Measurements from ENCODE around the gene CEP70. TPM values are rescaled to one million over a fixed set of nuclear protein-coding genes. Genes with fewer than 3 reads are reported as not detected.

The CEP70 gene
- total and polyA plus RNA-seq, 2 of the 13 experiments (the other 11 are each of a cell fraction or from before 2014, with no cell fraction given), result 4.0 to 22.3 TPM

DNA sequence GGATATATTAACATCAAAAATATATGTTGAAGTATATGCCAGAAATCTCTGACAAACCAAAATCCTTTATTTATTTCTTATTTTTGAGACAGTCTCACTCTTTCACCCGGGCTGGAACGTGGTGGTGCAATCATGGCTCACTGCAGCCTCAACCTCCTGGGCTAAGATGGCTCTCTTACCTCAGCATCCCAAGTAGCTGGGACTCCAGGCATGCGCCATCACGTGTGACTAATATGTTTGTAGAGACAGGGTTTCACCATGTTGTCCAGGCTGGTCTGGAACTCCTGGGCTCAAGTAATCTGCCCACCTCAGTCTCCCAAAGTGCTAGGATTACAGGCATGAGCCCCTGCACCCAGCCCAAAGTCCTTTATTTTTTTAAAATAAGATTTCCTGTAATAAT, 26.4 kb upstream of the CEP70 start:
- H3K4me2 ChIP-seq (ENCODE audit: low read depth, low read length), result no peak overlapping the region
- ChIA-PET CTCF (ENCODE audit: low intra/inter-chr PET ratio, low total read pairs) (no interaction called here), POLR2A (no interaction called here)
- no peaks in the 10 kb centered on the region; a peak in 1 of 5 replicates for H3K36me3 ChIP-seq (replicated peaks in 1 of 2; ENCODE audit: control insufficient read depth in 1 of 2, insufficient read depth in 2 of 2, low read length in 2 of 2)
- TF ChIP-seq MYNN (CRISPR knock-in tag; IDR thresholded peaks at IDR 0.05; ENCODE audit: low read depth), result no peak
- TF ChIP-seq, protein P1, sequence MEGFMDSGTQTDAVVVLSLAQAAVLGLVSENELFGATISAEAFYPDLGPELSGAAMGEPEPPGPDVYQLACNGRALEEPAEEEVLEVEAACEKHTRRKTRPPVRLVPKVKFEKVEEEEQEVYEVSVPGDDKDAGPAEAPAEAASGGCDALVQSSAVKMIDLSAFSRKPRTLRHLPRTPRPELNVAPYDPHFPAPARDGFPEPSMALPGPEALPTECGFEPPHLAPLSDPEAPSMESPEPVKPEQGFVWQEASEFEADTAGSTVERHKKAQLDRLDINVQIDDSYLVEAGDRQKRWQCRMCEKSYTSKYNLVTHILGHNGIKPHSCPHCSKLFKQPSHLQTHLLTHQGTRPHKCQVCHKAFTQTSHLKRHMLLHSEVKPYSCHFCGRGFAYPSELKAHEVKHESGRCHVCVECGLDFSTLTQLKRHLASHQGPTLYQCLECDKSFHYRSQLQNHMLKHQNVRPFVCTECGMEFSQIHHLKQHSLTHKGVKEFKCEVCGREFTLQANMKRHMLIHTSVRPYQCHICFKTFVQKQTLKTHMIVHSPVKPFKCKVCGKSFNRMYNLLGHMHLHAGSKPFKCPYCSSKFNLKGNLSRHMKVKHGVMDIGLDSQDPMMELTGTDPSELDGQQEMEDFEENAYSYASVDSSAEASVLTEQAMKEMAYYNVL (CRISPR knock-in tag; IDR thresholded peaks at IDR 0.05; ENCODE audit: borderline replicate concordance), result no peak
- H2AFZ ChIP-seq (ENCODE audit: low read length), result no peak overlapping the region
- BruUV-seq (replicated peaks), result no TSS peak
- in situ Hi-C loops (cut with HindIII; ENCODE audit: extremely low pct_ligation_motif_present, low pct_unique_long_range_greater_than_20kb) (no loop called here), intact Hi-C loops (cut with micrococcal nuclease; ENCODE audit: unreplicated experiment) (no loop called here)
- no peaks in the 10 kb centered on the region for H3K4me1 ChIP-seq (ENCODE audit: insufficient read depth, low read length)
- no peak overlapping the region for H3K9ac ChIP-seq (ENCODE audit: insufficient read depth, low read depth, low read length)
- H3K9me3 ChIP-seq (ENCODE audit: low read length), result no peaks in the 10 kb centered on the region
- no peaks in the 10 kb centered on the region; a peak in 1 of 5 replicates for H3K27me3 ChIP-seq (ENCODE audit: control insufficient read depth in 1 of 2, insufficient read depth in 2 of 2, low read length in 2 of 2)
- ATAC-seq, result no peak
- no peak for FAIRE-seq
- no peak overlapping the region for H3K27ac ChIP-seq (ENCODE audit: extremely low read length, insufficient read depth, low read length)
- no peak overlapping the region for H3K4me3 ChIP-seq (replicated peaks in 1 of 3; ENCODE audit: insufficient read depth in 1 of 3, low read depth in 2 of 3, low read length in 3 of 3)
- H4K20me1 ChIP-seq (ENCODE audit: insufficient read depth, low read length), result no peaks in the 10 kb centered on the region
- WGBS (ENCODE audit: low lambda C conversion rate), result 93% methylated on average over 4 of the region's 4 CpGs
- no peak for DNase-seq (ENCODE audit: low spot score)
- H3K79me2 ChIP-seq (ENCODE audit: insufficient read depth, low read length), result peaks cover 2% of the 10 kb centered on the region

DNA sequence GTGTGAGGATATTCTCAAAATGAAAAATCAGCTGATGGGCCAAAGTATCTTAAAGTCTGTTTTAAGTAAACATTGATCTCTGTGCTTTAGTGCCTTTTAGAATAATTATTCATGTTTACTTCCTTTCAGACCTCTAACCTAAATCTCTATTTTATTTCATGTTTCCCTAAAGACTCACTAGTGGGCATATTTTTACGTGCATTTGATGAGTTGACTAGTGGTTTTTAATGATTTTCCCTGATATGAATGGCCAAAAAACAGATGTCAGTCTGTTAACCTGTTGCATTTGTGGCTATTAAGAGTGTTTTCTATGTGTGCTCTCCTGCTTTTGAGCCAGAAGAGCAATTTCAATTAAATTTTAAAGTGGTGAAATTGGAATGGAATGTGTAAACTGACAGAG, 21.4 kb upstream of the CEP70 start:
- FAIRE-seq (no peak), DNase-seq (ENCODE audit: low spot score) (no peak), ATAC-seq (no peak)
- no peak for TF ChIP-seq SUZ12 (IDR thresholded peaks at IDR 0.05; ENCODE audit: low read depth, low read length)
- WGBS (ENCODE audit: low lambda C conversion rate), result 94% methylated on average over 1 of the region's 1 CpG
- H2AFZ ChIP-seq (ENCODE audit: low read length), result no peak overlapping the region
- no peak overlapping the region for H3K9ac ChIP-seq (ENCODE audit: insufficient read depth, low read depth, low read length)
- no TSS peak for BruUV-seq (replicated peaks)
- H3K36me3 ChIP-seq (replicated peaks in 1 of 2; ENCODE audit: control insufficient read depth in 1 of 2, insufficient read depth in 2 of 2, low read length in 2 of 2), result no peaks in the 10 kb centered on the region
- intact Hi-C loops (cut with micrococcal nuclease; ENCODE audit: unreplicated experiment) (no loop called here), in situ Hi-C loops (cut with HindIII; ENCODE audit: extremely low pct_ligation_motif_present, low pct_unique_long_range_greater_than_20kb) (no loop called here)
- H3K4me1 ChIP-seq (ENCODE audit: insufficient read depth, low read length), result no peaks in the 10 kb centered on the region
- H3K9me3 ChIP-seq (ENCODE audit: low read length), result no peaks in the 10 kb centered on the region
- H3K79me2 ChIP-seq (ENCODE audit: insufficient read depth, low read length), result peaks cover 2% of the 10 kb centered on the region
- no peak overlapping the region for H3K27ac ChIP-seq (ENCODE audit: extremely low read length, insufficient read depth, low read length)
- ChIA-PET CTCF (ENCODE audit: low intra/inter-chr PET ratio, low total read pairs) (no interaction called here), POLR2A (no interaction called here)
- no peak overlapping the region for H3K4me3 ChIP-seq (replicated peaks in 1 of 3; ENCODE audit: insufficient read depth in 1 of 3, low read depth in 2 of 3, low read length in 3 of 3)
- no peaks in the 10 kb centered on the region; the same call in 1 of the 2 replicates for H4K20me1 ChIP-seq (ENCODE audit: insufficient read depth, low read length)
- H3K4me2 ChIP-seq (ENCODE audit: low read depth, low read length), result no peak overlapping the region
- H3K27me3 ChIP-seq (ENCODE audit: control insufficient read depth in 1 of 2, insufficient read depth in 2 of 2, low read length in 2 of 2), result no peaks in the 10 kb centered on the region
